Frontal cortex (tissue), 4 donors: ENCODE data around the gene KCNT1. TPM values are rescaled to one million over a fixed set of nuclear protein-coding genes. Genes with fewer than 3 reads are reported as not detected.

ENCODE experiments used
- DNase-seq, 2 donors: peaks; one replicate each; pipeline ENCODE4 v3.0.0; 2012; ENCODE audit warnings: low spot score in 2 of 2
- FAIRE-seq: peaks from 2 replicates; lab custom pipeline; 2012; peaks lifted over from hg19 to GRCh38; lab: Jason Lieb, UNC
- total RNA-seq: library from RNA; depleted of rRNA; stranded (reverse); fragments of >200 nt; gene quantifications from one replicate; pipeline ENCODE4 v1.2.3, GENCODE V29; 2014
- donor health status: control.
- donor health status: control.
- donor health status: control.

The KCNT1 gene
- total RNA-seq, 1 donor from 2014 or later = 3.7 TPM

- DNase-seq (no peak), FAIRE-seq (no peak)
Measured at GRCh38 chr9:135696446-135696845, 5.5 kb upstream of the KCNT1 start.

GRCh38 chr9:135697226-135697625, 4.8 kb upstream of the KCNT1 start:
- no peak for FAIRE-seq
- no peak for DNase-seq

- FAIRE-seq (no peak), DNase-seq (no peak)
Measured at GRCh38 chr9:135698236-135698635, 3.7 kb upstream of the KCNT1 start.

GRCh38 chr9:135698767-135699166, 3.2 kb upstream of the KCNT1 start:
- FAIRE-seq (no peak), DNase-seq (no peak)

DNA sequence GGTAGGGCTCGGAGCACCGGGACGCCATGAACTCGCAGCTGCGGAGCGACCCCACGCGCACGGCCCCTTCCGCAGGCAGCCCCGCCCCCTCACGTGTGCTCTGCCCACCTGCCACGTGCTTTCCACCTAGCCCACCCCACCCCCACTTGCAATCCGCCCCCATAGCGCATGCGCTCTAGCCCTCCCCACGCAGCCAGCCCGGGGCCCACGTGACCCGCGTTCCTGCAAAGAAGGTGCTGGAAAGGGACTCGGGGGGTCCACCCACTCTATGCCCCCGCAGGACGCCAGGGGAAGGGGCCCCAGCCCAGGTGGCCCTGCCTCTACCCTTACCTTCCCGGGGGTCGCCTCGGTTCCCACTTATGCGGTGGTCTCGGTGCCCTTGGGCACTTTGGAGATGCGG, 2.5 kb upstream of the KCNT1 start, which contains the start of gene SOHLH1:
Gene SOHLH1 (minus strand): TSS at position 42 of the 400 bp plus-strand sequence. CDS start 14 bp downstream, at position 28.
- DNase-seq (no peak), FAIRE-seq (no peak)

DNA sequence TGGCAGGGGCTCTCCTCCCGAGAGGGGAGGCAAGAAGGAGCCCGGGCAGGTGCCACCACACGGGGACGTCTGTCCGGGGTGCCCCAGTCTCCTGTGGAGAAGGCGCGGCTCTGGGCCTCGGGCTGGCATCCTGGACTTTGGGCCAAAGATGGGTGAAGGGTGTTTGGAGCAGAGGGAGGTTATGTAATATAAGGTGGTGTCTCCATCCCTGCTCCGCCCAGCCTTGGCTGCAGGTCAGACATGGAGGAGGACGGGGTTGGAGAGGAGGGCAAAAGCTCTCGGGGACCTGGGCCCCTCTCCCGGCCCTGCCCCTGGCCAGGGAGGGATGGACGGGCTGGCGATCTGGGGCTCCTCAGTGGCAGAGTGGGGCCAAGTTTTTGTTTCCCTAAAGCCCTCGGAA, 1.5 kb upstream of the KCNT1 start:
- FAIRE-seq (no peak), DNase-seq (no peak)

GRCh38 chr9:135701067-135701958, 672 bp upstream of the KCNT1 start:
- no peak for DNase-seq
- FAIRE-seq = no peak

DNA sequence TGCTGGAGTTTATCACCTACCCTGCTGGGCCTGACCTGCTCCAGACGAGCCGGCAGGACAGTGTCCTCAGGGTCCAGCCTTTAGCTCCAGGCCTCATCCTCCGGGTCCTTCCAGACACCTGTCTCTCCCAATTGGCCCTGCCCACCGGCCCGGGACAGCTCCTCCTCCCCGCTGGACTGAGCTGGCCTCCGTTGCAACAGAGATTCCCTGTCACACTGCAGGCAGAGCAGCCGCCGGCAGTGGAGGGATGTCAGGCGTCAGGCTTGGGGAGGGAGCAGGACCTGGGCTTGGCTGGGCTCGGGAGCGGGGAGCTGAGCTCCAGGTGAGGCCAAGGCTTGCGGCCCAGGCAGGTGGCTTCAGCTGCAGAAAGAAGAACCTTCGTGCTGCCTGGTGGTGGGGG, 1.7 kb downstream of the KCNT1 start:
- DNase-seq = no peak
- FAIRE-seq = no peak

- FAIRE-seq = no peak
- no peak for DNase-seq
Measured at GRCh38 chr9:135704483-135704882, 2.5 kb downstream of the KCNT1 start.

- no peak for FAIRE-seq
- no peak for DNase-seq
Measured at GRCh38 chr9:135705376-135705775, 3.4 kb downstream of the KCNT1 start.

GRCh38 chr9:135706288-135706687, 4.3 kb downstream of the KCNT1 start:
- no peak for DNase-seq
- no peak for FAIRE-seq

- DNase-seq (peak in 1 of 2 donors; percentile 58), FAIRE-seq (no peak)
Measured at GRCh38 chr9:135707252-135708138, 5.5 kb downstream of the KCNT1 start.

DNA sequence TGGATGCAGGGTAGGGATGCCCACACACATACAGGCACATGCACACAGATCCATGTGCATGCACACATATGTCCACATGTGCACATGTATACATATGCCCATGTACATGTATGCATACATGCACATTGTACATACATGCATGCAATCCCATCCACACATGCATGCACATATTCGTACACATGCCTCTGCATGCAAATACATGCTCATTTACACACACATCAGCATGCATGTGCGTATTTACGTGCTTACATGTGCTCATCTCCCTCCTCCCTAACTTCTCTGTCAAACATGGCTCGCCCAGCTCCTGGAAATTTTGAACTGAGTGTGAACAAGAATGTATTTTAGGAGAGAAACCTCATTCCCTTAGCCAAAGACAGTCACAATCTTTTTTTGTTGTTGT, 6.2 kb downstream of the KCNT1 start:
- no peak for DNase-seq
- no peak for FAIRE-seq

- DNase-seq = no peak
- FAIRE-seq = no peak
Measured at GRCh38 chr9:135711391-135711790, 9.4 kb downstream of the KCNT1 start.

DNA sequence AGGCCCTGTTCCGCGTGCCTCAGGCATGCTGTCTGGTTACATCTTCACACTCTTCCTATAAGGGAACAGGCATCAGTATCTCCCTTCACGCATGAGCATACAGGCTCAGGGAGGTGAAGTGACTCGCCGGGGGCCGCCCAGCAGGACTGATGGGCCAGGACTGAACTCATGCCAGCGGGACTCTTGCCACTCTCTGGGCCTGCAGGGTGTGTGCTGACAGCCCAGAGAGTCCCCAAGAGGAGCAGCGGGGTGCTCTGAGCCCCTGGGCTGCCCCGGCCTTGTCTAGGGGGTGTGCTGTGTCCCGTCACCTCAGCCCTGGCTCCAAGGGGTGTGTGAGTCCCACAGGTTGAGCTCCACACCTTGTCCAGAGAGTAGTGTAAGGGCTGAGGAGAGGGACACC, 9.9 kb downstream of the KCNT1 start:
- DNase-seq = no peak
- FAIRE-seq = no peak

DNA sequence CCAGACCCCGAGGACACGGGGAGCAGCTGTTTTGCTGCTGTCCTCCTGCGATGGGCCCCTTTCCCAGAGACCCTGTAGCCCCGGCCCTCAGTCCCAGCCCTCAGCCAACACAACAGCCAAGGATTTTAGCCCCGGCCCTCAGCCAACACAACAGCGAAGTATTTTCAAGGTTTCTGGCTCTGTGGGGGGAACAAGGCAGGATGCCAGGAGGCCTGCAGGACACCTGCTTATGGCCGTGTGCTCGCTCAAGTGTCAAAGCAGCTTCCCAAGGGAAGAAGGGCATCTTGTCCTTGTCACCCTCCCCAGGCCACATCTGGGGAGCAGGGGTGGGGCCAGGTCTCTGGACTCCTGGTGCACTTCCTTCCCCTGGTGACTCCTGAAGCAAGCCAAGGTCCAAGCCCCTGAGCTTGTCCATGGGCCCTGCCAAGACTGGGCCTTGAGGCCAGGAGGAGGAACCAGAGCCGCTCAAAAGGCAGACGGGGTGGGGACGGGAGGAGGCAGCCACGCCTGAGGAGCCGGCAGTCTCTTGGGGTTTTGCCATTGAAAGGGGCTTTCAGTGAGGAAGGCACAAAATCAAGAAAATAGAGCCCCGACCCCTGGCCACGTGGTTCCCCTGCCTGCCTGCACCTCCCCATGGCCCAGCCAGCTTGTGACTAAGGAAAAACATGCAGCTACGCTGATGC, 10.8 kb downstream of the KCNT1 start:
- FAIRE-seq (no peak), DNase-seq (no peak)

GRCh38 chr9:135714242-135715055, 12.5 kb downstream of the KCNT1 start:
- FAIRE-seq (no peak), DNase-seq (no peak)

- DNase-seq (no peak), FAIRE-seq (no peak)
Measured at GRCh38 chr9:135715056-135715595, 13.1 kb downstream of the KCNT1 start.

- no peak for FAIRE-seq
- no peak for DNase-seq
Measured at GRCh38 chr9:135716045-135716444, 14.1 kb downstream of the KCNT1 start.
